Measurements from ENCODE around the gene UBE2R2. TPM values are rescaled to one million over a fixed set of nuclear protein-coding genes. Genes with fewer than 3 reads are reported as not detected.
"Not testable (repeated sequence)": the region's sequence is repeated elsewhere in the genome, so short reads cannot be mapped to it uniquely, and the experiment has no call there.

The UBE2R2 gene
- total and polyA plus RNA-seq, 9 donors = 19.6 to 76.0 (median 43.3) TPM

DNA sequence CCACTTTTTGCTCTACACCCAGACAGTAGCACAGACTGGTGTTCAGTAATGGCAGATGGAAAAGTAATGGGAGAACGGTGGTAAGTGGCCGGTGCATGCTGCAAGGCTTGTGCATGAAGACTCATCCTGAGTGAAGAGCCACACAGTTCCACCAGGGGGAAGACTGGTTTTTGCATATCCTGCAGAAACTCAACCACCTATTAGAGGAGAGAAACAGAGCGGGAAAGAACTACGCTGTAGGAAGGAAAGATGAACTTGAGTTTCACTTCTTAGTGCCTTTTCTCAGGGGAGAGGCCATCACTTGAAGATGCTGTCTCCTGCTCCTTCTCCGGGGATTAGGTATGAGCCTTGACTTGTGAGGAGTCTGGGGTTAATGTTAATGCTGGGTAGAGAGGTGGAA lies 31.0 kb upstream of the UBE2R2 start:
- no peak for DNase-seq
- WGBS, 3 donors = 87 to 90% (median 87%) methylated on average over 5 of the region's 5 CpGs
- Histone ChIP-seq H3K4me1 (ENCODE audit: insufficient read depth) (no peaks in the 10 kb centered on the region), H3K27ac (no peak overlapping the region), H3K36me3 (no peaks in the 10 kb centered on the region), H3K27me3 (no peaks in the 10 kb centered on the region), H3K4me3 (no peak overlapping the region), H3K9me3 (no peaks in the 10 kb centered on the region)
- intact Hi-C loops (cut with DNase I) = no loop called here
- TF ChIP-seq POLR2A (IDR thresholded peaks at IDR 0.05) = no peak
- TF ChIP-seq, protein P1, sequence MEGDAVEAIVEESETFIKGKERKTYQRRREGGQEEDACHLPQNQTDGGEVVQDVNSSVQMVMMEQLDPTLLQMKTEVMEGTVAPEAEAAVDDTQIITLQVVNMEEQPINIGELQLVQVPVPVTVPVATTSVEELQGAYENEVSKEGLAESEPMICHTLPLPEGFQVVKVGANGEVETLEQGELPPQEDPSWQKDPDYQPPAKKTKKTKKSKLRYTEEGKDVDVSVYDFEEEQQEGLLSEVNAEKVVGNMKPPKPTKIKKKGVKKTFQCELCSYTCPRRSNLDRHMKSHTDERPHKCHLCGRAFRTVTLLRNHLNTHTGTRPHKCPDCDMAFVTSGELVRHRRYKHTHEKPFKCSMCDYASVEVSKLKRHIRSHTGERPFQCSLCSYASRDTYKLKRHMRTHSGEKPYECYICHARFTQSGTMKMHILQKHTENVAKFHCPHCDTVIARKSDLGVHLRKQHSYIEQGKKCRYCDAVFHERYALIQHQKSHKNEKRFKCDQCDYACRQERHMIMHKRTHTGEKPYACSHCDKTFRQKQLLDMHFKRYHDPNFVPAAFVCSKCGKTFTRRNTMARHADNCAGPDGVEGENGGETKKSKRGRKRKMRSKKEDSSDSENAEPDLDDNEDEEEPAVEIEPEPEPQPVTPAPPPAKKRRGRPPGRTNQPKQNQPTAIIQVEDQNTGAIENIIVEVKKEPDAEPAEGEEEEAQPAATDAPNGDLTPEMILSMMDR (IDR thresholded peaks at IDR 0.05) = no peak
- TF ChIP-seq EP300 (IDR thresholded peaks at IDR 0.05) = no peak

DNA sequence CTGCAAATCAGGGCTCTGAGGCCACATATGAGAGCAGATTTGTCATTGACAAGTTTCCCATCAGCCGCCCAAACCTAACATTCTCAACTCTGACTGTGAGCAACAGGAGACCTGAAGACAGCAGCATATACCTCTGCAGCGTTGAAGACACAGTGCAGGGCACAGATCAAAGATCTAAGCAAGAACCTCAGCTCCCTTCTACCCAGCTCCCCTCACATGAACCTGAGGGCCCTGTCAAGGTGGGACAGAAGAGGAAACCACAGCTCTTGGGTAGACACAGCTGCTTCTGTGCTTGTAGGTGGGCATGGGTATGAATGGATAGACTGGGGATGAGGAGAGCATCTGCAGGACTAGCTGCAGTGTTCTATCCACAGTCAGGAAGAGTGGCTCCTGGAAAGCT lies 30.3 kb upstream of the UBE2R2 start:
- Histone ChIP-seq H3K27me3 (no peaks in the 10 kb centered on the region), H3K36me3 (no peaks in the 10 kb centered on the region), H3K4me3 (no peak overlapping the region), H3K4me1 (ENCODE audit: insufficient read depth) (no peaks in the 10 kb centered on the region), H3K27ac (no peak overlapping the region), H3K9me3 (no peaks in the 10 kb centered on the region)
- TF ChIP-seq EP300 (IDR thresholded peaks at IDR 0.05) (no peak), POLR2A (IDR thresholded peaks at IDR 0.05) (no peak)
- TF ChIP-seq, protein P1 (IDR thresholded peaks at IDR 0.05) = no peak
- intact Hi-C loops (cut with DNase I) = no loop called here
- 91 to 98% (median 97%) methylated on average over 2 of the region's 2 CpGs for WGBS, 3 donors
- no peak for DNase-seq

DNA sequence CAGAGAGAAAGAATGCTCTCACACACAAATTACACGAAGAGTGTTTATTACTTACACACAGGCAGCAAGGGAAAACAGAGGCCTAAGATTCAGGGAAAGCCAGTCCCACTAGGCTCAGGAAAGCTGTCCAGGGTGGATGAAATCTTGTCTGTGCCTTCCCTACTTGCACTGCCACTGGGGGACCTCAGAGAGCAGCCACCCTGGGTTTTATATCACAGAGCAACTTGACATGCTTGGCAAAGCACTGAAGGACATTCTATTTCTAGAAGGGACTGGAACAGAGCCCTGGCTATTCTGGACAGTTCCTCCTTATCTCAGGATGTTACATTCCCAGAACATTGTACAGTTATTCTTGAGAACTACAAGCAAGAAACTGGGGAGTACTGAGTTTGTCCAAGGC lies 29.1 kb upstream of the UBE2R2 start:
- intact Hi-C loops (cut with DNase I) = no loop called here
- WGBS, 3 donors = 14 to 53% (median 42%) methylated on average over 1 of the region's 1 CpG

DNA sequence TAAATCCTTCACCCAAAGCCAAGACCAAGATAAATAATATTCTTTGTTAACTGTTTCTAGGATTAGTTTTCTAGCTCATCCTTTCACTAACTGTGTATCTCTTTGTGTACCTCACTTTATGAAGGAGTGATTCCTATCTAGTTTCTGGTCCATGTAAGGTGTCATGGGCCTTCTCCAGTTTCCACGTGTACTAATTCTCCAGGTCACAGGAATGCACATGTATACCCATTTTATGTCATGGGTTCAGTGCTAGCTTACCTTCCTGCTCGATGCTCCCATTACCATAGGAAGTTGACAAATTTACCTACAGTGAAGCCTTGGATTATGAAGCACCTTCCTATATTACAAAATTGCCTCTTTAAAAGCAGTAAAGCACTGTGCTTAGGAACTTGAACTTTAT lies 27.5 kb upstream of the UBE2R2 start:
- 82 to 92% (median 85%) methylated on average over 2 of the region's 2 CpGs for WGBS, 3 donors
- H3K36me3 ChIP-seq; DNase-seq; intact Hi-C loops (cut with DNase I); H3K4me1 ChIP-seq (ENCODE audit: insufficient read depth); H3K27ac ChIP-seq; H3K9me3 ChIP-seq; H3K4me3 ChIP-seq; H3K27me3 ChIP-seq: not testable (repeated sequence)

More for the DNA sequence above, 29.1 kb upstream of the UBE2R2 start:
- Histone ChIP-seq H3K36me3 (no peaks in the 10 kb centered on the region), H3K9me3 (no peaks in the 10 kb centered on the region), H3K27me3 (no peaks in the 10 kb centered on the region), H3K27ac (no peak overlapping the region), H3K4me1 (ENCODE audit: insufficient read depth) (no peaks in the 10 kb centered on the region), H3K4me3 (no peak overlapping the region)
- no peak for DNase-seq
- TF ChIP-seq, protein P1 (IDR thresholded peaks at IDR 0.05) = no peak
- TF ChIP-seq POLR2A (IDR thresholded peaks at IDR 0.05) = no peak
- TF ChIP-seq EP300 (IDR thresholded peaks at IDR 0.05) = no peak

DNA sequence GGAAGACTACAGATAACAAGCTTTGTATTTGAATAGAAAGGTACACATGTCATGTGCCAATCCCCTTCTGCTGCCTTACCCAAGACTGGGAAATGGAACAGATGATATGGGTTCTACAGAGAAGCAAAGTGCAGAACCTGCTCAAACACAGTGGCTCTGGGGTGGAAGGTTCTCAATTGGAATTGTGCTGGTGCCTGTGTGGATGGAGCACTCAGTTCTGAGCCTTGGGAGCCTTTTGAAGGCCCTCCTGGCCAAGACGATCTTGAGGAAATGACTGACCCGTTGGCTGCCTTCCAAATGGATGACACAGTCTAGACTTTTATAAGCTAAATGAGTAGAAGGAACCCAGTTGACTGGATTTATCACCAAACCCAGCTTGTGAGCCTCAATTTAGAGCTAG lies 25.8 kb upstream of the UBE2R2 start:
- no peak for TF ChIP-seq POLR2A (IDR thresholded peaks at IDR 0.05)
- TF ChIP-seq EP300 (IDR thresholded peaks at IDR 0.05) = no peak
- TF ChIP-seq, protein P1 (IDR thresholded peaks at IDR 0.05) = no peak
- Histone ChIP-seq H3K4me3 (no peak overlapping the region), H3K36me3 (no peaks in the 10 kb centered on the region), H3K9me3 (no peaks in the 10 kb centered on the region), H3K27ac (no peak overlapping the region), H3K27me3 (no peaks in the 10 kb centered on the region), H3K4me1 (ENCODE audit: insufficient read depth) (no peaks in the 10 kb centered on the region)
- 23 to 46% (median 33%) methylated on average over 2 of the region's 2 CpGs for WGBS, 3 donors
- DNase-seq = no peak
- intact Hi-C loops (cut with DNase I) = no loop called here

DNA sequence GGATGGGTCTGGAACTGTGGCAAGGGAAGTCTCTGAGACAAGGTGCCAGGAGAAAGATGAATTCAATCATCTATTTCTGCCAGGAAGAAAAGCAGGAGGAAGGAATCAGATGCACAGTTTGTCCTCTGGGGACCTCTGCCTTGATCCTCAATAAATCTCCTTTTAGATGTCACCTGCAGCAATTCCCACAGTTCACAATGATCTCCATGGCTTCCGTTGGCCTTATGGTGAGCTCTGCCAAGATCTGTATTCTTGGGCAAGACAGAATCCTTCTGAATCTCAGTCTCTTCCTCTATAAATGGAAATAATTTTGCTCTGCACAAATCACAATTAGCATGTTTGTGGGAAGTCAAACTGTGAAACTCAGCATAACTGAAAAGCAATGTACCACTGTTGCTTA lies 23.5 kb upstream of the UBE2R2 start:
- H3K36me3 ChIP-seq; H3K27me3 ChIP-seq; intact Hi-C loops (cut with DNase I); H3K4me3 ChIP-seq; DNase-seq; H3K9me3 ChIP-seq; H3K4me1 ChIP-seq (ENCODE audit: insufficient read depth); H3K27ac ChIP-seq: not testable (repeated sequence)
- 70 to 96% (median 73%) methylated on average over 1 of the region's 1 CpG for WGBS, 3 donors
